MCF 10A (cell line): ENCODE data around the gene RXRA. TPM values are rescaled to one million over a fixed set of nuclear protein-coding genes. Genes with fewer than 3 reads are reported as not detected.
A peak's percentile ranks its signal among the peaks of the same experiment; 100 is the strongest.

ENCODE experiments used
- BruUV-seq: library from RNA; stranded (reverse); fragments of 400-500 nt; replicated peaks from 2 replicates; lab custom pipeline; 2021; lab: Mats Ljungman, UMichigan
- CTCF ChIA-PET: fragments of 300-600 bp; sonication (Branson Sonifier 250); formaldehyde crosslinking; extraction: SDS; loops from one replicate; lab custom pipeline; 2021; ENCODE audit warnings: antibody characterized with exemption, inconsistent platforms; lab: Yijun Ruan, JAX
- POLR2A ChIA-PET: fragments of 300-600, 350-650 bp; sonication (Branson Sonifier 250); formaldehyde crosslinking; extraction: SDS; loops from one replicate; lab custom pipeline; 2020; ENCODE audit warnings: antibody characterized with exemption, inconsistent platforms; lab: Yijun Ruan, JAX
- DNase-seq: peaks from one replicate; pipeline ENCODE4 v3.0.0-alpha.2; 2018; ENCODE audit not compliant: unreplicated experiment
- H3K27ac Mint-ChIP-seq: one replicate; pipeline ENCODE4 v1.8.0; 2022; ENCODE audit warnings: mild to moderate bottlenecking, low read depth, mixed read lengths; ENCODE audit not compliant: unreplicated experiment
- H3K27me3 Mint-ChIP-seq: one replicate; pipeline ENCODE4 v1.8.0; 2022; ENCODE audit warnings: mixed read lengths; ENCODE audit not compliant: insufficient read depth, unreplicated experiment
- H3K36me3 Mint-ChIP-seq: one replicate; pipeline ENCODE4 v1.8.0; 2022; ENCODE audit warnings: mild to moderate bottlenecking, moderate library complexity, mixed read lengths; ENCODE audit not compliant: insufficient read depth, unreplicated experiment
- H3K4me1 Mint-ChIP-seq: one replicate; pipeline ENCODE4 v1.8.0; 2022; ENCODE audit warnings: mixed read lengths; ENCODE audit not compliant: insufficient read depth, unreplicated experiment
- H3K4me3 Mint-ChIP-seq: one replicate; pipeline ENCODE4 v1.8.0; 2022; ENCODE audit warnings: mild to moderate bottlenecking, moderate library complexity, mixed read lengths; ENCODE audit not compliant: unreplicated experiment
- H3K9me3 Mint-ChIP-seq: one replicate; pipeline ENCODE4 v1.8.0; 2022; ENCODE audit warnings: mixed read lengths; ENCODE audit not compliant: unreplicated experiment
- intact Hi-C: fragments of 100-400 bp; cut with micrococcal nuclease; formaldehyde crosslinking; loops from 2 replicates; pipeline ENCODE4 v1.14.1; 2022
- total RNA-seq: library from RNA; stranded (reverse); gene quantifications from 2 replicates; pipeline ENCODE4 v1.2.3, GENCODE V29; 2022
- TF ChIP-seq, protein P1 (sequence below): fragments of 200-600 bp; IDR thresholded peaks from one replicate; pipeline ENCODE4 v1.8.0; 2022; ENCODE audit warnings: antibody characterized with exemption, mild to moderate bottlenecking; ENCODE audit not compliant: unreplicated experiment

The RXRA gene
- total RNA-seq, 1 experiment from 2014 or later = 65.5 TPM

- DNase-seq = no peak
- BruUV-seq = no TSS peak
- TF ChIP-seq, protein P1, sequence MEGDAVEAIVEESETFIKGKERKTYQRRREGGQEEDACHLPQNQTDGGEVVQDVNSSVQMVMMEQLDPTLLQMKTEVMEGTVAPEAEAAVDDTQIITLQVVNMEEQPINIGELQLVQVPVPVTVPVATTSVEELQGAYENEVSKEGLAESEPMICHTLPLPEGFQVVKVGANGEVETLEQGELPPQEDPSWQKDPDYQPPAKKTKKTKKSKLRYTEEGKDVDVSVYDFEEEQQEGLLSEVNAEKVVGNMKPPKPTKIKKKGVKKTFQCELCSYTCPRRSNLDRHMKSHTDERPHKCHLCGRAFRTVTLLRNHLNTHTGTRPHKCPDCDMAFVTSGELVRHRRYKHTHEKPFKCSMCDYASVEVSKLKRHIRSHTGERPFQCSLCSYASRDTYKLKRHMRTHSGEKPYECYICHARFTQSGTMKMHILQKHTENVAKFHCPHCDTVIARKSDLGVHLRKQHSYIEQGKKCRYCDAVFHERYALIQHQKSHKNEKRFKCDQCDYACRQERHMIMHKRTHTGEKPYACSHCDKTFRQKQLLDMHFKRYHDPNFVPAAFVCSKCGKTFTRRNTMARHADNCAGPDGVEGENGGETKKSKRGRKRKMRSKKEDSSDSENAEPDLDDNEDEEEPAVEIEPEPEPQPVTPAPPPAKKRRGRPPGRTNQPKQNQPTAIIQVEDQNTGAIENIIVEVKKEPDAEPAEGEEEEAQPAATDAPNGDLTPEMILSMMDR = no peak
- H3K36me3 Mint-ChIP-seq = peaks cover 17% of the 10 kb centered on the region
- H3K27ac Mint-ChIP-seq = no peak overlapping the region
- ChIA-PET POLR2A (interaction anchor here (1.3 kb wide), 1 partner anchor 50 kb away, joined by 3 read pairs; no protein-coding TSS in a partner anchor), CTCF (interaction anchor here (0.9 kb wide), 1 partner anchor 11 kb away, joined by 3 read pairs; no protein-coding TSS in a partner anchor)
- no peaks in the 10 kb centered on the region for H3K9me3 Mint-ChIP-seq
- H3K4me1 Mint-ChIP-seq = peaks cover 33% of the 10 kb centered on the region
- no peaks in the 10 kb centered on the region for H3K27me3 Mint-ChIP-seq
- H3K4me3 Mint-ChIP-seq = no peak overlapping the region
- intact Hi-C loops = no loop called here
These were observed 56.9 kb downstream of the RXRA start for GRCh38 chr9:134383148-134383547.

DNA sequence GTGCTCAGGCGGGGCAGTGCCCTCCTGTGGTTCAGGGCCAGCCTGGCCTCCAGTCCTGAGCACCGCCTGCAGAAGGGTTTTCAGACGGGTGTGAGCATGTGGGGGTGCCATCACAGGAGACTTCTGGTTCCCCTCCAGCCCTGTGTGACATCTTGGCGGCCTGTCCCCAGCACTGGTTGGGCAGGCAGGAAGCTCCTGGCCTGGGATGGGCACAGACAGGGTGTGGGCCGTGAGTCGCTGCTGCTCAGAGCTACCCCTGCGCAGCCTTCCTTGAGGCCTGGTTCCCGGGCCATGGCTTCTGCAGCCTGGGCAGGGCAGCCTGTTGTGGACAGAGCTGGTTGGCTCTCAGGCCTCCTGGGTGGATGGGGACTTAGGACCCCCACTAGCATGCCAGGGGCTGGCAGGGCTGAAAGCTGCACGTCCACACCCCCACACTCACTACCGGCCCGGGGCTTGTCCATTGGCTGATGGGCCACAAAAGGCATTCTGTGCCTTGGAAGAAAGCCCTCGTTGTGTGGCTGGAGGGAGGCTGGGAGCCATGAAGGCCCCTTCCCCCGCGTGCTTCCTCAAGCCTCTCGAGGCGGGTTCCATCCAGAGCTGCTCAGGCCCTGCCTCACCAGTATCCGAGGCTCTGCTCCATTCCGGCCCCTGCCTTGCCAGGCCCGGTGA lies 58.7 kb downstream of the RXRA start:
- ChIA-PET POLR2A (interaction anchor here (0.6 kb wide), 1 partner anchor 21 kb away, joined by 3 read pairs; no protein-coding TSS in a partner anchor), CTCF (interaction anchor here (0.6 to 1.5 kb wide), 6 partner anchors 12 to 290 kb away, joined by 3 to 5 read pairs (median 4); no protein-coding TSS in a partner anchor)
- peak overlapping the region; percentile 31 for H3K27ac Mint-ChIP-seq
- TF ChIP-seq, protein P1 = no peak
- no peaks in the 10 kb centered on the region for H3K9me3 Mint-ChIP-seq
- BruUV-seq = no TSS peak
- DNase-seq = no peak
- no peaks in the 10 kb centered on the region for H3K27me3 Mint-ChIP-seq
- H3K36me3 Mint-ChIP-seq = peaks cover 23% of the 10 kb centered on the region
- no peak overlapping the region for H3K4me3 Mint-ChIP-seq
- H3K4me1 Mint-ChIP-seq = peaks cover 30% of the 10 kb centered on the region
- intact Hi-C loops = no loop called here

DNA sequence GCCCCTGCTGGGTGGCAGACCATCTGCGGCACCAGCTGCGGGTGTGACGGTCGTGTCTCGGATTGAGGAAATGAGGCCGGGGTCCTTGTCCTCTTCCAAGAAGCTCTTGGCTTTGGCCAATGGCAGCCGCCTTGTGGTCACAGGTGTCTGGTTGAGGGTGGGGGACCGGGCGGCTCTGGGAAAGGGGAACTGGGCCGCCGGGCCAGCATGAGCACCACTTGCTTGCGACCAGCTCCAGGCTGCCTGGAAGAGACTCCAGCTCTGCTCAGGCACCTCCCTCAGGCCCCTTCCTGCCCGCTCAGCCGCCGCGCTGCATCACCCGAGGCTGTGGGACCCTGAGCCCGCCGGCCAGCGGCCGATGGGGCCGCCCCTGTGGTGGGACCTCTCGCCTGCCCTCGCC lies 59.7 kb downstream of the RXRA start:
- ChIA-PET POLR2A (no interaction called here), CTCF (interaction anchor here (0.6 to 1.5 kb wide), 2 partner anchors 13 to 56 kb away, joined by 4 read pairs; no protein-coding TSS in a partner anchor)
- no TSS peak for BruUV-seq
- TF ChIP-seq, protein P1 = no peak
- Mint-ChIP-seq H3K4me1 (peaks cover 30% of the 10 kb centered on the region), H3K9me3 (no peaks in the 10 kb centered on the region), H3K4me3 (no peak overlapping the region), H3K27ac (no peak overlapping the region), H3K27me3 (no peaks in the 10 kb centered on the region), H3K36me3 (peaks cover 31% of the 10 kb centered on the region)
- intact Hi-C loops = no loop called here
- DNase-seq = no peak
